H1 (cell line): ENCODE results near the gene CTBP2. TPM values are rescaled to one million over a fixed set of nuclear protein-coding genes. Genes with fewer than 3 reads are reported as not detected.
A peak's percentile ranks its signal among the peaks of the same experiment; 100 is the strongest.

Experiments
- CTCF ChIA-PET: fragments of 300-600 bp; sonication (Branson Sonifier 250); formaldehyde crosslinking; loops from one replicate; lab custom pipeline; 2021; ENCODE audit not compliant: partially characterized antibody; lab: Charles Lee
- POLR2A ChIA-PET: fragments of 300-600 bp; sonication (Branson Sonifier 250); formaldehyde crosslinking; loops from one replicate; lab custom pipeline; 2021; ENCODE audit warnings: inconsistent platforms; ENCODE audit not compliant: partially characterized antibody; lab: Charles Lee
- DNase-seq, 2 experiments: peaks; one replicate each; pipeline versions ENCODE4 v3.0.0 to v3.0.0-alpha.2; 2010 to 2022; ENCODE audit warnings: low spot score in 2 of 2, low read depth in 1 of 2, mixed read lengths in 1 of 2
- FAIRE-seq: peaks from 2 replicates; lab custom pipeline; 2011; peaks lifted over from hg19 to GRCh38; lab: Jason Lieb, UNC
- H2AFZ ChIP-seq: 2 replicates; pipeline ENCODE4 v1.8.1; 2012; ENCODE audit warnings: low read length, inconsistent platforms
- H2AK5ac ChIP-seq: 2 replicates; pipeline ENCODE4 v1.6.1; 2013; ENCODE audit warnings: low read depth, low read length
- H2BK120ac ChIP-seq: replicated peaks from 2 replicates; pipeline ENCODE3; 2013; ENCODE audit warnings: low read depth, low read length, inconsistent platforms
- H2BK12ac ChIP-seq: 2 replicates; pipeline ENCODE4 v1.6.1; 2013; ENCODE audit warnings: low read depth, low read length
- H2BK15ac ChIP-seq: 2 replicates; pipeline ENCODE4 v1.6.1; 2013; ENCODE audit warnings: low read length
- H2BK20ac ChIP-seq: 2 replicates; pipeline ENCODE4 v1.6.1; 2013; ENCODE audit warnings: low read length
- H2BK5ac ChIP-seq: 2 replicates; pipeline ENCODE4 v1.6.1; 2013; ENCODE audit warnings: low read depth, low read length
- H3K14ac ChIP-seq: 2 replicates; pipeline ENCODE4 v1.6.1; 2013; ENCODE audit warnings: inconsistent platforms; ENCODE audit not compliant: insufficient read length
- H3K18ac ChIP-seq: 2 replicates; pipeline ENCODE4 v1.6.1; 2013; ENCODE audit warnings: low read length; ENCODE audit errors: extremely low read depth
- H3K23ac ChIP-seq: 2 replicates; pipeline ENCODE4 v1.6.1; 2013; ENCODE audit warnings: inconsistent platforms; ENCODE audit not compliant: insufficient read length
- H3K23me2 ChIP-seq: 2 replicates; pipeline ENCODE4 v1.6.1; 2013; ENCODE audit warnings: low read depth, low read length
- H3K27ac ChIP-seq: 2 replicates; pipeline ENCODE4 v1.6.1; 2011; ENCODE audit warnings: low read depth, low read length, inconsistent platforms
- H3K27me3 ChIP-seq, 4 experiments: replicated peaks in 1 of 4; 1 replicate in 1 of 4; 2 replicates in 3 of 4; pipeline versions ENCODE4 v1.6.1 to v1.8.1; 2011 to 2013; ENCODE audit warnings: low read length in 3 of 4, mild to moderate bottlenecking in 3 of 4, inconsistent platforms in 2 of 4, mixed read lengths in 2 of 4, moderate library complexity in 1 of 4; ENCODE audit not compliant: control insufficient read depth in 3 of 4, insufficient read depth in 3 of 4; ENCODE audit errors: extremely low read depth in 1 of 4
- H3K36me3 ChIP-seq, 4 experiments: 2 replicates each; pipeline versions ENCODE4 v1.6.1 to v1.8.1; 2011 to 2013; ENCODE audit warnings: mild to moderate bottlenecking in 4 of 4, low read length in 3 of 4, moderate library complexity in 2 of 4, control low read depth in 1 of 4, inconsistent platforms in 1 of 4; ENCODE audit not compliant: insufficient read depth in 4 of 4, control insufficient read depth in 2 of 4
- H3K4ac ChIP-seq: replicated peaks from 2 replicates; pipeline ENCODE3; 2013; ENCODE audit warnings: low read length, low read depth, mixed read lengths, inconsistent platforms; ENCODE audit not compliant: insufficient read length
- H3K4me1 ChIP-seq, 4 experiments: replicated peaks in 1 of 4; 1 replicate in 1 of 4; 2 replicates in 3 of 4; pipeline versions ENCODE4 v1.6.1 to v1.8.1; 2011 to 2013; ENCODE audit warnings: low read length in 3 of 4, inconsistent platforms in 2 of 4, mixed read lengths in 1 of 4; ENCODE audit not compliant: insufficient read depth in 4 of 4, control insufficient read depth in 3 of 4
- H3K4me2 ChIP-seq, 2 experiments: 2 replicates each; pipeline versions ENCODE4 v1.6.1 to v1.8.1; 2011 to 2013; ENCODE audit warnings: low read depth in 2 of 2, low read length in 2 of 2, control low read depth in 1 of 2, inconsistent platforms in 1 of 2, mild to moderate bottlenecking in 1 of 2; ENCODE audit not compliant: insufficient read depth in 1 of 2
- H3K4me3 ChIP-seq, 4 experiments: fragments of 200-600, 300-600 bp in 1 of 4; sonication (generic), shearing (Covaris generic), sonication (Bioruptor Twin) in 1 of 4; 2 replicates each; pipeline versions ENCODE4 v1.5.1 to v1.8.1; 2011 to 2016; ENCODE audit warnings: low read length in 4 of 4, low read depth in 3 of 4, control low read depth in 2 of 4, inconsistent platforms in 2 of 4, mild to moderate bottlenecking in 2 of 4, mixed read lengths in 1 of 4, moderate library complexity in 1 of 4; ENCODE audit not compliant: insufficient read depth in 2 of 4; ENCODE audit errors: extremely low read depth in 1 of 4
- H3K56ac ChIP-seq: replicated peaks from 2 replicates; pipeline ENCODE3; 2013; ENCODE audit warnings: low read depth, mild to moderate bottlenecking, mixed read lengths, low read length, inconsistent platforms; ENCODE audit not compliant: insufficient read length
- H3K79me1 ChIP-seq: 2 replicates; pipeline ENCODE4 v1.6.1; 2013; ENCODE audit warnings: low read depth, low read length, control low read depth
- H3K79me2 ChIP-seq, 2 experiments: 2 replicates each; pipeline versions ENCODE4 v1.6.1 to v1.8.1; 2012 to 2013; ENCODE audit warnings: low read length in 2 of 2, mild to moderate bottlenecking in 2 of 2, inconsistent platforms in 1 of 2; ENCODE audit not compliant: insufficient read depth in 2 of 2, control insufficient read depth in 1 of 2
- H3K9ac ChIP-seq, 4 experiments: replicated peaks in 1 of 4; 1 replicate in 1 of 4; 2 replicates in 3 of 4; pipeline versions ENCODE4 v1.6.1 to v1.8.1; 2011 to 2013; ENCODE audit warnings: low read depth in 3 of 4, low read length in 3 of 4, control low read depth in 2 of 4, mild to moderate bottlenecking in 2 of 4, moderate library complexity in 2 of 4, inconsistent platforms in 1 of 4; ENCODE audit errors: extremely low read depth in 1 of 4
- H3K9me3 ChIP-seq, 2 experiments: 2 replicates each; pipeline versions ENCODE4 v1.6.1 to v1.8.1; 2012 to 2013; ENCODE audit warnings: mild to moderate bottlenecking in 2 of 2, moderate library complexity in 2 of 2, control low read depth in 1 of 2, inconsistent platforms in 1 of 2, low read depth in 1 of 2, low read length in 1 of 2, mixed read lengths in 1 of 2; ENCODE audit not compliant: insufficient read depth in 2 of 2
- H4K20me1 ChIP-seq, 2 experiments: replicated peaks in 1 of 2; 2 replicates each; pipeline versions ENCODE3 to v1.8.1; 2011 to 2013; ENCODE audit warnings: inconsistent platforms in 2 of 2, low read length in 2 of 2, mild to moderate bottlenecking in 1 of 2; ENCODE audit not compliant: insufficient read depth in 2 of 2, control insufficient read depth in 1 of 2
- H4K5ac ChIP-seq: 2 replicates; pipeline ENCODE4 v1.6.1; 2013; ENCODE audit warnings: low read length, low read depth, mixed read lengths, inconsistent platforms; ENCODE audit not compliant: insufficient read length
- H4K8ac ChIP-seq: 2 replicates; pipeline ENCODE4 v1.8.0; 2013; ENCODE audit warnings: mild to moderate bottlenecking, moderate library complexity, low read length, inconsistent platforms; ENCODE audit not compliant: insufficient read depth; ENCODE audit errors: extremely low read depth
- H4K91ac ChIP-seq: replicated peaks from 2 replicates; pipeline ENCODE3; 2013; ENCODE audit warnings: low read length, mixed read lengths, inconsistent platforms; ENCODE audit not compliant: insufficient read length
- CTBP2 ChIP-seq: IDR thresholded peaks from 2 replicates; pipeline ENCODE4 v1.7.0; 2011; ENCODE audit warnings: borderline replicate concordance, mild to moderate bottlenecking, moderate library complexity, mixed read lengths, low read length; ENCODE audit not compliant: insufficient read depth, insufficient read length
- E2F6 ChIP-seq: IDR thresholded peaks from 2 replicates; pipeline ENCODE4 v1.6.1; 2012; ENCODE audit warnings: inconsistent platforms
- NANOG ChIP-seq: IDR thresholded peaks from 2 replicates; pipeline ENCODE4 v1.6.1; 2011; ENCODE audit warnings: low read length, low read depth, mild to moderate bottlenecking, inconsistent platforms; ENCODE audit not compliant: insufficient read depth, poor library complexity, severe bottlenecking
- NRF1 ChIP-seq: IDR thresholded peaks from 2 replicates; pipeline ENCODE4 v1.6.1; 2011; ENCODE audit warnings: mild to moderate bottlenecking, low read depth, low read length, improper control_type of control experiment
- POLR2A ChIP-seq, 2 experiments: IDR thresholded peaks; 1 replicate in 1 of 2; 2 replicates in 1 of 2; pipeline ENCODE4 v1.6.1; 2011; ENCODE audit warnings: low read depth in 2 of 2, low read length in 2 of 2, mild to moderate bottlenecking in 2 of 2; ENCODE audit errors: control extremely low read depth in 1 of 2
- TAF7 ChIP-seq: optimal IDR thresholded peaks from 2 replicates; pipeline ENCODE3; 2011; ENCODE audit warnings: low read depth, mild to moderate bottlenecking, inconsistent platforms, low read length, moderate library complexity, borderline replicate concordance
- TBP ChIP-seq: IDR thresholded peaks from 2 replicates; pipeline ENCODE4 v1.6.1; 2011; ENCODE audit warnings: low read depth, low read length, improper control_type of control experiment
- WGBS, 2 experiments: shearing (Covaris generic) in 1 of 2; methylation state at CpG; one replicate each; pipeline versions ENCODE4 v1.1.6 to v1.1.7; 2013 to 2015; ENCODE audit warnings: low lambda C conversion rate in 2 of 2, mixed read lengths in 2 of 2, inconsistent platforms in 1 of 2, low coverage in 1 of 2, missing lambda C conversion rate in 1 of 2; ENCODE audit not compliant: insufficient replicate concordance in 2 of 2, insufficient coverage in 1 of 2, insufficient read length in 1 of 2; ENCODE audit errors: extremely low coverage in 1 of 2, missing lambda C conversion rate in 1 of 2; 5-methylcytosine and 5-hydroxymethylcytosine counted together
- polyA plus RNA-seq, 7 experiments: library from polyadenylated mRNA; depleted of rRNA in 3 of 7; stranded (reverse) in 5 of 7; unstranded in 2 of 7; fragments of >200 nt in 5 of 7; fragments of 200-250 nt in 2 of 7; gene quantifications; 1 replicate in 5 of 7; 2 replicates in 1 of 7; 4 replicates in 1 of 7; pipeline versions ENCODE4 v1.2.1 to v1.2.3, GENCODE V29; 2011 to 2013; ENCODE audit warnings: missing spikeins in 2 of 7, mixed read lengths in 2 of 7
- total RNA-seq: library from RNA; stranded (reverse); fragmentation: NEBNext Ultra II Directional; extraction: Animal tissue kit (Norgen Biotek cat#: 25700); gene quantifications from 2 replicates; pipeline ENCODE4 v1.2.1, GENCODE V29; 2021

CTBP2 gene
- total and polyA plus RNA-seq, 2 of the 8 experiments (the other 6 are each of a cell fraction or from before 2014, with no cell fraction given) = 208 to 221 TPM

GRCh38 chr10:125158275-125158600 is 2.1 kb downstream of the CTBP2 start:
- H3K23ac ChIP-seq = no peak overlapping the region
- H3K9ac ChIP-seq = peak overlapping the region; percentile 77 to 97 (median 82)
- no peak for DNase-seq
- H4K20me1 ChIP-seq = peaks cover 0 to 7% of the 10 kb centered on the region in 2 experiments
- H3K27me3 ChIP-seq = no peaks in the 10 kb centered on the region
- H3K79me1 ChIP-seq = no peaks in the 10 kb centered on the region; the same call in 1 of the 2 replicates
- H4K5ac ChIP-seq = peak overlapping the region; percentile 38
- peaks cover 46 to 67% of the 10 kb centered on the region in 2 experiments for H3K79me2 ChIP-seq
- H3K4me1 ChIP-seq = peaks cover 9 to 20% (median 16%) of the 10 kb centered on the region in 4 experiments
- H3K4ac ChIP-seq = no peak overlapping the region
- TF ChIP-seq NANOG (no peak), CTBP2 (no peak), E2F6 (no peak), TBP (no peak), POLR2A (IDR thresholded peaks at IDR 0.05; ENCODE audit: control extremely low read depth in 1 of 2, low read depth in 2 of 2, low read length in 2 of 2) (no peak), TAF7 (no peak), NRF1 (no peak)
- TF ChIP-seq, all 59 proteins: peak for 0
- Histone ChIP-seq H3K18ac (peak overlapping the region; percentile 87; the same call in 1 of the 2 replicates), H4K91ac (no peak overlapping the region), H3K4me2 (peak overlapping the region; percentile 79 to 84), H3K27ac (peak overlapping the region; percentile 82; the same call in 1 of the 2 replicates), H3K4me3 (peak overlapping the region; percentile 72 to 95 (median 85)), H2BK15ac (no peak overlapping the region), H3K23me2 (peaks cover 13% of the 10 kb centered on the region; the same call in 1 of the 2 replicates), H3K36me3 (peaks cover 0 to 5% (median 2%) of the 10 kb centered on the region in 4 experiments; a peak in 2 of 8 replicates), H2BK20ac (no peak overlapping the region), H2AK5ac (peak overlapping the region; percentile 15; the same call in 1 of the 2 replicates), H4K8ac (no peak overlapping the region), H3K14ac (no peak overlapping the region), H3K9me3 (no peaks in the 10 kb centered on the region), H2BK120ac (no peak overlapping the region), H2BK12ac (peak overlapping the region; percentile 77; the same call in 1 of the 2 replicates), H2AFZ (no peak overlapping the region), H3K56ac (peak overlapping the region; percentile 88), H2BK5ac (0 out of 2 replicates have a peak overlapping the region, but pooled peaks have one; percentile 77)
- CTCF ChIA-PET = interaction anchor here (2.0 kb wide), 1 partner anchor 185 kb away, joined by 4 read pairs; no protein-coding TSS in a partner anchor
- POLR2A ChIA-PET = interaction anchor here (1.0 to 3.0 kb wide), 4 partner anchors 10 to 72 kb away, joined by 3 to 13 read pairs (median 6); no protein-coding TSS in a partner anchor
- FAIRE-seq = no peak
- 2% methylated on average over 7 of the region's 7 CpGs; no CpG with 5 or more reads in 1 of the 2 experiments for WGBS, 2 experiments
